AG10803 (cell line): ENCODE results near the gene STAG2.

Experiments used
- DNase-seq: peaks from one replicate; pipeline ENCODE4 v3.0.0; 2010; ENCODE audit warnings: low read depth
- H3K4me3 ChIP-seq: 2 replicates; pipeline ENCODE4 v1.5.1; 2011; ENCODE audit warnings: mild to moderate bottlenecking, low read length, control low read depth
- CTCF ChIP-seq: conservative IDR thresholded peaks from 2 replicates; pipeline ENCODE4 v1.5.1; 2011; ENCODE audit warnings: mild to moderate bottlenecking, low read length, control low read depth, inconsistent platforms

The STAG2 gene

DNA sequence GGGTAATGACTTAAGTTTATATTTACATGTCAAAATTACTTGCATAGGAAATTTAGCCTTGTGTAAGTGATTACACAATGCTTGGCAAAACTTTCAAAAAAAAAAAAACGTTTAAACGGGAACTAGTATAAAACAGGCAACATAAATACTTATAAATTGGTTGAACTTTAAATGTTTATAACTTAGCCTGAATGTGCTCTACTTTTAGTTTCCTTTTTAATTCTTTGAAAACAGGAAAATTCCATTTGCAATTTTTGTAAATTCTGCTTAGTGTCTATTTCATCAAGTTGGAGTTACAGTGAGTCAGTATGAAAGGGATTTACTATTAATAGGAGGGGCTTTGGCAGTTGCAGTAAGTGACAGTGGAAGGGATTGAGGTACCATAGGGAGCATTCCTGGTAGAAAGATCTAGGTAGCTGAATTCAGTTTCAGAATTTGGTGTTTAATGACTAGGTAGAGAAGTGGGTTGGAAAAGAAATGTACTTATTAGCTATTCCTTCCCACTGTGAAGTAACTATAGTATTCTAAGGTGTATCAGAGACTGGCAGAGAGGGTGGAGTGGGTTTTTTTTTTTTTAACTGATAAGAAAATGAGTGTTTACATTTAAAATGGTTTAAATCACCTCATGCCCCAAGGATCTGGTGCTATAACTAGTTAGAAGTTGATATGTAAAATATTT is 2.8 kb downstream of the STAG2 start:
- DNase-seq, result peak; percentile 12
- TF ChIP-seq CTCF, result no peak
- no peak overlapping the region; the same call in 1 of the 2 replicates for H3K4me3 ChIP-seq

DNA sequence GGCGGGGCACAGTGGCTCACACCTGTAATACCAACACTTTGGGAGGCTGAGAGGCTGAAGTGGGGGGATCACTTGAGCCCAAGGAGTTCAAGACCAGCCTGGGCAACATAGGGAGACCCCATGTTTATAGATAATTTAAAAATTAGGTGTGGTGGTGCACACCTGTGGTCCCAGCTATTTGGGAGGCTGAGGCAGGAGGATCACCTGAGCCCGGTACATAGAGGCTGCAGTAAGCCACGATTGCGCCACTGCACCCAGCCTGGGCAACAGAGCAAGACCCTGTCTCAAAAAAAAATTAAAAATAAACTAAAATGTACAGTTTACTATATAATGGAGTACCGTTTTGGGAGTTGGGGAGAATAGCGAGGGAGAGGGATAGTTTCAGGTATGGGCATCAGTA is 4.2 kb downstream of the STAG2 start:
- no peak for DNase-seq
- TF ChIP-seq CTCF, result no peak
- no peak overlapping the region for H3K4me3 ChIP-seq

GRCh38 chrX:123967497-123967896 is 6.0 kb downstream of the STAG2 start:
- DNase-seq, result no peak
- TF ChIP-seq CTCF, result no peak
- no peak overlapping the region for H3K4me3 ChIP-seq

- no peak for DNase-seq
- no peak for TF ChIP-seq CTCF
Measured at GRCh38 chrX:123968383-123969050, 7.0 kb downstream of the STAG2 start.

GRCh38 chrX:123971982-123972381 is 10.5 kb downstream of the STAG2 start:
- no peak overlapping the region for H3K4me3 ChIP-seq
- no peak for DNase-seq
- TF ChIP-seq CTCF, result no peak

More at GRCh38 chrX:123968383-123969050, 7.0 kb downstream of the STAG2 start:
- no peak overlapping the region for H3K4me3 ChIP-seq

GRCh38 chrX:123973921-123974320 is 12.4 kb downstream of the STAG2 start:
- no peak for DNase-seq
- no peak overlapping the region for H3K4me3 ChIP-seq
- TF ChIP-seq CTCF, result no peak

DNA sequence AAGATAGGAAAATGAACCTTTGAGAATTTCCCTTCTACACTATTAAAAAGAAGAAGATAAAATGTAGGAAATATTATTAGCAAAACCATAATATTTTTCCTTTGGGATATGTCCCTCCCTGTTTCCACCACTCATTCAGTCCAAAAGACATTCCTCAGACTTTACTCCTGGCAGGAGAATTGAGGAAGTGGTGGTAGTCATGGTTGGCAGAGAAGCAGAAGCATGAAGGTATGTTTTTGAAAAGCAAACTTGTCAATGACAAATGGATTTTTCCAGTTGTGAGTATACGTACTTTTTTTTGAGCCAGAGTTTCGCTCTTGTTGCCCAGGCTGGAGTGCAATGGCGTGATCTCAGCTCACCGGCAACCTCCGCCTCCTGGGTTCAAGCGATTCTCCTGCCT is 13.7 kb downstream of the STAG2 start:
- no peak for TF ChIP-seq CTCF
- H3K4me3 ChIP-seq, result no peak overlapping the region
- peak; percentile 61 for DNase-seq
